ENCODE results near the gene GBF1. TPM values are rescaled to one million over a fixed set of nuclear protein-coding genes. Genes with fewer than 3 reads are reported as not detected.

Gene GBF1
- total and polyA plus RNA-seq, 2 of the 13 experiments (the other 11 are each of a cell fraction or from before 2014, with no cell fraction given): 17.1 to 21.9 TPM

DNA sequence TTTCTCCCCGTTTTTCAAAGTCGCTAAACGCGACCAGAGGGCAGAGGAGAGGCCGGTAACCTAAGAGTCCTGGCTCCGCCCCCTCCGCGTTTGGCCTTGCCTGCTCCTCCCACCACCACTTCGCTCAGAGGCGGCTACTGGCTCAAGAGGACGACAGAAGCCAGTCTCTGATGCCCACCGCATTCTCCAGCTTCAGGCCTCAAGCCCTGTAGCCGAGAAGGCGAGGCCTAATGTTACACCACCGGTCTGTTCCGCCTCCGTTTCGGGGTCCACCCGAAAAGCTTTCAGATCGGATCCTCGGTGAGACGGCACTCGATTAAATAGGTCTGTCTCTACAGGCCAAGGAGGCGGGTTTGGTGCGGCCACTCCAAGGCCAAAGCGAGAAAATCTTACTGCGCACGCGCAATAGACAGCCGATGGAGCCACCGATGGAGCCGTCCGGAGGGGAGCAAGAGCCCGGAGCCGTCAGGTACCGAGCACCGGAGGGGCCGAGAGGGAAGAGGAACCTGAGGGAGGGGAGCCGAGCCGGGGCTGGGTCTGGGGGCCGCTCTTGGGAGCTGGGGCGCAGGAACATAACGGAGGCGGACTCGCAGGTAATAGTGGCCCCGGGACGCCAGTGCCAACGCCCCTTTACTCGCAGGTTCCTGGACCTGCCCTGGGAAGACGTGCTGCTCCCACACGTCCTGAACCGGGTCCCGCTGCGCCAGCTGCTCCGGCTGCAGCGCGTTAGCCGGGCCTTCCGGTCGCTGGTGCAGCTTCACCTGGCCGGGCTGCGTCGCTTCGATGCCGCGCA is 175.6 kb downstream of the GBF1 start, which contains the start of gene FBXL15 (continued):
- TF ChIP-seq, protein P1, sequence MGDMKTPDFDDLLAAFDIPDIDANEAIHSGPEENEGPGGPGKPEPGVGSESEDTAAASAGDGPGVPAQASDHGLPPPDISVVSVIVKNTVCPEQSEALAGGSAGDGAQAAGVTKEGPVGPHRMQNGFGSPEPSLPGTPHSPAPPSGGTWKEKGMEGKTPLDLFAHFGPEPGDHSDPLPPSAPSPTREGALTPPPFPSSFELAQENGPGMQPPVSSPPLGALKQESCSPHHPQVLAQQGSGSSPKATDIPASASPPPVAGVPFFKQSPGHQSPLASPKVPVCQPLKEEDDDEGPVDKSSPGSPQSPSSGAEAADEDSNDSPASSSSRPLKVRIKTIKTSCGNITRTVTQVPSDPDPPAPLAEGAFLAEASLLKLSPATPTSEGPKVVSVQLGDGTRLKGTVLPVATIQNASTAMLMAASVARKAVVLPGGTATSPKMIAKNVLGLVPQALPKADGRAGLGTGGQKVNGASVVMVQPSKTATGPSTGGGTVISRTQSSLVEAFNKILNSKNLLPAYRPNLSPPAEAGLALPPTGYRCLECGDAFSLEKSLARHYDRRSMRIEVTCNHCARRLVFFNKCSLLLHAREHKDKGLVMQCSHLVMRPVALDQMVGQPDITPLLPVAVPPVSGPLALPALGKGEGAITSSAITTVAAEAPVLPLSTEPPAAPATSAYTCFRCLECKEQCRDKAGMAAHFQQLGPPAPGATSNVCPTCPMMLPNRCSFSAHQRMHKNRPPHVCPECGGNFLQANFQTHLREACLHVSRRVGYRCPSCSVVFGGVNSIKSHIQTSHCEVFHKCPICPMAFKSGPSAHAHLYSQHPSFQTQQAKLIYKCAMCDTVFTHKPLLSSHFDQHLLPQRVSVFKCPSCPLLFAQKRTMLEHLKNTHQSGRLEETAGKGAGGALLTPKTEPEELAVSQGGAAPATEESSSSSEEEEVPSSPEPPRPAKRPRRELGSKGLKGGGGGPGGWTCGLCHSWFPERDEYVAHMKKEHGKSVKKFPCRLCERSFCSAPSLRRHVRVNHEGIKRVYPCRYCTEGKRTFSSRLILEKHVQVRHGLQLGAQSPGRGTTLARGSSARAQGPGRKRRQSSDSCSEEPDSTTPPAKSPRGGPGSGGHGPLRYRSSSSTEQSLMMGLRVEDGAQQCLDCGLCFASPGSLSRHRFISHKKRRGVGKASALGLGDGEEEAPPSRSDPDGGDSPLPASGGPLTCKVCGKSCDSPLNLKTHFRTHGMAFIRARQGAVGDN (CRISPR knock-in tag; IDR thresholded peaks at IDR 0.05): peak; percentile 72
- TF ChIP-seq ZNF431 (CRISPR knock-in tag; IDR thresholded peaks at IDR 0.05; ENCODE audit: borderline replicate concordance, low read depth): 0 out of 2 replicates have a peak, but pooled peaks have one; percentile 21
- TF ChIP-seq MBNL3 (CRISPR knock-in tag; conservative IDR thresholded peaks at IDR 0.05): no peak
- TF ChIP-seq FLYWCH1 (CRISPR knock-in tag; IDR thresholded peaks at IDR 0.05): no peak
- TF ChIP-seq ZSCAN12 (CRISPR knock-in tag; IDR thresholded peaks at IDR 0.05): no peak
- no peak for TF ChIP-seq ZBTB20 (CRISPR knock-in tag; IDR thresholded peaks at IDR 0.05; ENCODE audit: borderline replicate concordance, low read depth)
- TF ChIP-seq CBX2 (IDR thresholded peaks at IDR 0.05; ENCODE audit: low read depth, low read length): no peak
- no peak for TF ChIP-seq CBX2 (CRISPR knock-in tag; IDR thresholded peaks at IDR 0.05; ENCODE audit: low read depth)
- TF ChIP-seq TGIF2 (CRISPR knock-in tag; IDR thresholded peaks at IDR 0.05): peak; percentile 71; the same call in 1 of the 2 replicates
- TF ChIP-seq, protein P2, sequence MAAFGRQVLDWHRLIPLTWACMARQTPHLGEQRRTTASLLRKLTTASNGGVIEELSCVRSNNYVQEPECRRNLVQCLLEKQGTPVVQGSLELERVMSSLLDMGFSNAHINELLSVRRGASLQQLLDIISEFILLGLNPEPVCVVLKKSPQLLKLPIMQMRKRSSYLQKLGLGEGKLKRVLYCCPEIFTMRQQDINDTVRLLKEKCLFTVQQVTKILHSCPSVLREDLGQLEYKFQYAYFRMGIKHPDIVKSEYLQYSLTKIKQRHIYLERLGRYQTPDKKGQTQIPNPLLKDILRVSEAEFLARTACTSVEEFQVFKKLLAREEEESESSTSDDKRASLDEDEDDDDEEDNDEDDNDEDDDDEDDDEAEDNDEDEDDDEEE (CRISPR knock-in tag; IDR thresholded peaks at IDR 0.05): peak; percentile 62; the same call in 1 of the 2 replicates
- no peak for TF ChIP-seq ZNF781 (CRISPR knock-in tag; IDR thresholded peaks at IDR 0.05; ENCODE audit: borderline replicate concordance, not compliant biosample characterization)
- TF ChIP-seq ZNF354B (CRISPR knock-in tag; IDR thresholded peaks at IDR 0.05): peak; percentile 80; the same call in 1 of the 2 replicates
- TF ChIP-seq GFI1 (CRISPR knock-in tag; IDR thresholded peaks at IDR 0.05; ENCODE audit: borderline replicate concordance): peak; percentile 72; the same call in 1 of the 2 replicates
- peak; percentile 59; the same call in 1 of the 2 replicates for TF ChIP-seq RELA (CRISPR knock-in tag; IDR thresholded peaks at IDR 0.05)
- peak; percentile 17; the same call in 1 of the 2 replicates for TF ChIP-seq SIX4 (CRISPR knock-in tag; IDR thresholded peaks at IDR 0.05)
- no peak for TF ChIP-seq ZNF451 (CRISPR knock-in tag; IDR thresholded peaks at IDR 0.05)
- TF ChIP-seq, protein P3, sequence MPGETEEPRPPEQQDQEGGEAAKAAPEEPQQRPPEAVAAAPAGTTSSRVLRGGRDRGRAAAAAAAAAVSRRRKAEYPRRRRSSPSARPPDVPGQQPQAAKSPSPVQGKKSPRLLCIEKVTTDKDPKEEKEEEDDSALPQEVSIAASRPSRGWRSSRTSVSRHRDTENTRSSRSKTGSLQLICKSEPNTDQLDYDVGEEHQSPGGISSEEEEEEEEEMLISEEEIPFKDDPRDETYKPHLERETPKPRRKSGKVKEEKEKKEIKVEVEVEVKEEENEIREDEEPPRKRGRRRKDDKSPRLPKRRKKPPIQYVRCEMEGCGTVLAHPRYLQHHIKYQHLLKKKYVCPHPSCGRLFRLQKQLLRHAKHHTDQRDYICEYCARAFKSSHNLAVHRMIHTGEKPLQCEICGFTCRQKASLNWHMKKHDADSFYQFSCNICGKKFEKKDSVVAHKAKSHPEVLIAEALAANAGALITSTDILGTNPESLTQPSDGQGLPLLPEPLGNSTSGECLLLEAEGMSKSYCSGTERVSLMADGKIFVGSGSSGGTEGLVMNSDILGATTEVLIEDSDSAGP (CRISPR knock-in tag; IDR thresholded peaks at IDR 0.05; ENCODE audit: borderline replicate concordance): peak; percentile 82; the same call in 1 of the 2 replicates
- TF ChIP-seq ZNF430 (CRISPR knock-in tag; IDR thresholded peaks at IDR 0.05): peak; percentile 64
- TF ChIP-seq ZNF550 (CRISPR knock-in tag; IDR thresholded peaks at IDR 0.05; ENCODE audit: borderline replicate concordance): no peak
- TF ChIP-seq DR1 (CRISPR knock-in tag; IDR thresholded peaks at IDR 0.05): peak; percentile 45
- no peak for TF ChIP-seq ETV6 (CRISPR knock-in tag; conservative IDR thresholded peaks at IDR 0.05)
- peak; percentile 7; the same call in 1 of the 2 replicates for TF ChIP-seq ZNF33B (CRISPR knock-in tag; IDR thresholded peaks at IDR 0.05)
- no peak for TF ChIP-seq HOXA7 (CRISPR knock-in tag; IDR thresholded peaks at IDR 0.05)
- TF ChIP-seq ELF1 (CRISPR knock-in tag; IDR thresholded peaks at IDR 0.05): peak; percentile 79
